ENCODE data around the gene PEX11B. TPM values are rescaled to one million over a fixed set of nuclear protein-coding genes. Genes with fewer than 3 reads are reported as not detected.

Gene PEX11B
- 10 to 100 TPM; 39.8 to 44.0 TPM for total RNA-seq

GRCh38 chr1:145918144-145918991, at the start of gene PEX11B:
Gene PEX11B, minus strand, starts transcription at chr1:145918717. Its CDS starts 29 bp downstream, at chr1:145918688.
- no peaks in the 10 kb centered on the region for H3K27me3 Mint-ChIP-seq (ENCODE audit: low read depth)
- H3K9me3 Mint-ChIP-seq: no peaks in the 10 kb centered on the region
- peak; percentile 92 to 93 for DNase-seq
- peak; percentile 92 for ATAC-seq (replicated peaks in 1 of 2)
- peaks cover 51% of the 10 kb centered on the region for H3K4me1 Mint-ChIP-seq (ENCODE audit: low read depth)
- H3K4me3 Mint-ChIP-seq: peak within 1 kb of the TSS; percentile 88 to 91
- peak within 1 kb of the TSS; percentile 96 for H3K27ac Mint-ChIP-seq
- peaks cover 2 to 19% of the 10 kb centered on the region in 2 donors for H3K36me3 Mint-ChIP-seq (ENCODE audit: insufficient read depth in 2 of 2)

GRCh38 chr1:145967288-145967687, 48.8 kb upstream of the PEX11B start:
- Mint-ChIP-seq H3K4me1 (ENCODE audit: low read depth) (peaks cover 24% of the 10 kb centered on the region), H3K27me3 (ENCODE audit: low read depth) (no peaks in the 10 kb centered on the region), H3K9me3 (no peaks in the 10 kb centered on the region), H3K4me3 (no peak overlapping the region), H3K36me3 (ENCODE audit: insufficient read depth in 2 of 2) (peaks cover 2 to 11% of the 10 kb centered on the region in 2 donors), H3K27ac (no peak overlapping the region)
- DNase-seq (no peak), ATAC-seq (replicated peaks in 1 of 2) (no peak)

GRCh38 chr1:145965119-145965744, 46.7 kb upstream of the PEX11B start:
- ATAC-seq (replicated peaks in 1 of 2) (no peak), DNase-seq (no peak)
- Mint-ChIP-seq H3K4me1 (ENCODE audit: low read depth) (peaks cover 41% of the 10 kb centered on the region), H3K27me3 (ENCODE audit: low read depth) (no peaks in the 10 kb centered on the region), H3K9me3 (no peaks in the 10 kb centered on the region), H3K4me3 (peak overlapping the region; percentile 90 to 94), H3K27ac (peak overlapping the region; percentile 94), H3K36me3 (ENCODE audit: insufficient read depth in 2 of 2) (peaks cover 2 to 11% of the 10 kb centered on the region in 2 donors)

- DNase-seq (peak; percentile 90 to 95), ATAC-seq (replicated peaks in 1 of 2) (peak; percentile 89 to 91)
- Mint-ChIP-seq H3K4me1 (ENCODE audit: low read depth) (peaks cover 47% of the 10 kb centered on the region), H3K27ac (peak within 1 kb of the TSS; percentile 94), H3K27me3 (ENCODE audit: low read depth) (no peaks in the 10 kb centered on the region), H3K9me3 (no peaks in the 10 kb centered on the region), H3K4me3 (peak within 1 kb of the TSS; percentile 90 to 94), H3K36me3 (ENCODE audit: insufficient read depth in 2 of 2) (peaks cover 2 to 11% of the 10 kb centered on the region in 2 donors)
Observed at GRCh38 chr1:145964328-145965118, 46.0 kb upstream of the PEX11B start, which contains the start of the genes ANKRD34A and POLR3GL. Gene ANKRD34A, minus strand, starts transcription at chr1:145964575. Its CDS starts 2,816 bp downstream, at chr1:145961759. Gene POLR3GL, plus strand, starts transcription at chr1:145964690. Its CDS starts 10,176 bp downstream, at chr1:145974866.

GRCh38 chr1:145963265-145964019, 44.9 kb upstream of the PEX11B start:
- peak overlapping the region; percentile 94 for H3K27ac Mint-ChIP-seq
- peaks cover 58% of the 10 kb centered on the region for H3K4me1 Mint-ChIP-seq (ENCODE audit: low read depth)
- peaks cover 2 to 11% of the 10 kb centered on the region in 2 donors for H3K36me3 Mint-ChIP-seq (ENCODE audit: insufficient read depth in 2 of 2)
- H3K27me3 Mint-ChIP-seq (ENCODE audit: low read depth): no peaks in the 10 kb centered on the region
- ATAC-seq (replicated peaks in 1 of 2): no peak
- no peaks in the 10 kb centered on the region for H3K9me3 Mint-ChIP-seq
- peak overlapping the region; percentile 90 to 94 for H3K4me3 Mint-ChIP-seq
- DNase-seq: no peak

- Mint-ChIP-seq H3K36me3 (ENCODE audit: insufficient read depth in 2 of 2) (peaks cover 0 to 5% of the 10 kb centered on the region in 2 donors), H3K4me1 (ENCODE audit: low read depth) (peaks cover 58% of the 10 kb centered on the region), H3K27me3 (ENCODE audit: low read depth) (no peaks in the 10 kb centered on the region), H3K4me3 (peak overlapping the region; percentile 90 to 94), H3K9me3 (no peaks in the 10 kb centered on the region), H3K27ac (peak overlapping the region; percentile 94)
- ATAC-seq (replicated peaks in 1 of 2): no peak
- DNase-seq: peak; percentile 31 to 32
Observed at GRCh38 chr1:145962157-145963102, 43.9 kb upstream of the PEX11B start.

- Mint-ChIP-seq H3K27me3 (ENCODE audit: low read depth) (no peaks in the 10 kb centered on the region), H3K9me3 (no peaks in the 10 kb centered on the region), H3K27ac (no peak overlapping the region), H3K4me1 (ENCODE audit: low read depth) (peaks cover 61% of the 10 kb centered on the region), H3K4me3 (peak overlapping the region; percentile 73 to 90), H3K36me3 (ENCODE audit: insufficient read depth in 2 of 2) (peaks cover 3 to 4% of the 10 kb centered on the region in 2 donors)
- peak in 1 of 2 donors; percentile 2 for ATAC-seq (replicated peaks in 1 of 2)
- DNase-seq: peak; percentile 58 to 66
Observed at GRCh38 chr1:145961425-145962156, 43.1 kb upstream of the PEX11B start.

- peak overlapping the region; percentile 50 for H3K27ac Mint-ChIP-seq
- no peaks in the 10 kb centered on the region for H3K27me3 Mint-ChIP-seq (ENCODE audit: low read depth)
- H3K36me3 Mint-ChIP-seq (ENCODE audit: insufficient read depth in 2 of 2): peaks cover 3 to 4% of the 10 kb centered on the region in 2 donors
- H3K9me3 Mint-ChIP-seq: no peaks in the 10 kb centered on the region
- no peak for ATAC-seq (replicated peaks in 1 of 2)
- DNase-seq: peak; percentile 11 to 17
- peaks cover 66% of the 10 kb centered on the region for H3K4me1 Mint-ChIP-seq (ENCODE audit: low read depth)
- H3K4me3 Mint-ChIP-seq: peak overlapping the region; percentile 73 to 90
Observed at GRCh38 chr1:145961109-145961424, 42.5 kb upstream of the PEX11B start.

GRCh38 chr1:145960468-145961108, 42.1 kb upstream of the PEX11B start:
- peaks cover 71% of the 10 kb centered on the region for H3K4me1 Mint-ChIP-seq (ENCODE audit: low read depth)
- DNase-seq (peak; percentile 68 to 71), ATAC-seq (replicated peaks in 1 of 2) (peak in 1 of 2 donors; percentile 16)
- peak overlapping the region; percentile 73 to 90 for H3K4me3 Mint-ChIP-seq
- H3K9me3 Mint-ChIP-seq: no peaks in the 10 kb centered on the region
- H3K27ac Mint-ChIP-seq: peak overlapping the region; percentile 50
- H3K27me3 Mint-ChIP-seq (ENCODE audit: low read depth): no peaks in the 10 kb centered on the region
- H3K36me3 Mint-ChIP-seq (ENCODE audit: insufficient read depth in 2 of 2): peaks cover 3 to 4% of the 10 kb centered on the region in 2 donors

GRCh38 chr1:145959957-145960467, 41.5 kb upstream of the PEX11B start:
- Mint-ChIP-seq H3K36me3 (ENCODE audit: insufficient read depth in 2 of 2) (peaks cover 3 to 4% of the 10 kb centered on the region in 2 donors), H3K4me3 (peak overlapping the region; percentile 73 to 90), H3K9me3 (no peaks in the 10 kb centered on the region), H3K27me3 (ENCODE audit: low read depth) (no peaks in the 10 kb centered on the region), H3K4me1 (ENCODE audit: low read depth) (peaks cover 76% of the 10 kb centered on the region), H3K27ac (no peak overlapping the region)
- DNase-seq (no peak), ATAC-seq (replicated peaks in 1 of 2) (no peak)
